GM06990 (cell line): ENCODE data around the gene BCL2L14.
"Not testable (repeated sequence)": the region's sequence is repeated elsewhere in the genome, so short reads cannot be mapped to it uniquely, and the experiment has no call there.

Experiments used
- DNase-seq: peaks from one replicate; pipeline ENCODE4 v3.0.0-alpha.2; 2011; ENCODE audit not compliant: insufficient read length; ENCODE audit errors: extremely low read depth
- H3K27me3 ChIP-seq: replicated peaks from 2 replicates; pipeline ENCODE4 v1.6.0; 2011; ENCODE audit warnings: low read length; ENCODE audit not compliant: control insufficient read depth, insufficient read depth
- H3K36me3 ChIP-seq: 2 replicates; pipeline ENCODE4 v1.5.1; 2011; ENCODE audit warnings: low read length; ENCODE audit not compliant: control insufficient read depth, insufficient read depth
- H3K4me3 ChIP-seq: replicated peaks from 2 replicates; pipeline ENCODE4 v1.5.1; 2011; ENCODE audit warnings: low read depth, mild to moderate bottlenecking, control low read depth, low read length
- CTCF ChIP-seq: IDR thresholded peaks from 2 replicates; pipeline ENCODE4 v1.5.1; 2011; ENCODE audit warnings: low read length, control low read depth, mild to moderate bottlenecking, inconsistent platforms; ENCODE audit not compliant: insufficient read depth, poor library complexity, severe bottlenecking

The BCL2L14 gene

GRCh38 chr12:12099102-12099501 lies 28.4 kb downstream of the BCL2L14 start:
- Histone ChIP-seq H3K36me3 (no peaks in the 10 kb centered on the region), H3K27me3 (no peaks in the 10 kb centered on the region), H3K4me3 (no peak overlapping the region)
- DNase-seq = no peak
- no peak for TF ChIP-seq CTCF

GRCh38 chr12:12107678-12108077 lies 36.9 kb downstream of the BCL2L14 start:
- Histone ChIP-seq H3K36me3 (no peaks in the 10 kb centered on the region), H3K27me3 (no peaks in the 10 kb centered on the region), H3K4me3 (no peak overlapping the region)
- DNase-seq = no peak
- no peak for TF ChIP-seq CTCF

- TF ChIP-seq CTCF = no peak
- H3K27me3 ChIP-seq = no peaks in the 10 kb centered on the region
- H3K4me3 ChIP-seq = no peak overlapping the region
- DNase-seq = no peak
- no peaks in the 10 kb centered on the region for H3K36me3 ChIP-seq
Observed at GRCh38 chr12:12108441-12109058, 37.8 kb downstream of the BCL2L14 start.

GRCh38 chr12:12110923-12111555 lies 40.3 kb downstream of the BCL2L14 start:
- H3K36me3 ChIP-seq, DNase-seq, H3K27me3 ChIP-seq, H3K4me3 ChIP-seq: not testable (repeated sequence)

GRCh38 chr12:12115514-12115913 lies 44.8 kb downstream of the BCL2L14 start:
- no peak overlapping the region for H3K4me3 ChIP-seq
- H3K27me3 ChIP-seq = no peaks in the 10 kb centered on the region
- DNase-seq = no peak
- H3K36me3 ChIP-seq = no peaks in the 10 kb centered on the region
- no peak for TF ChIP-seq CTCF

- Histone ChIP-seq H3K27me3 (no peaks in the 10 kb centered on the region), H3K4me3 (no peak overlapping the region), H3K36me3 (peaks cover 2% of the 10 kb centered on the region)
- TF ChIP-seq CTCF = no peak
- DNase-seq = no peak
Observed at GRCh38 chr12:12116677-12117076, 45.9 kb downstream of the BCL2L14 start.
